ENCODE data around the gene ANKRD26. TPM values are rescaled to one million over a fixed set of nuclear protein-coding genes. Genes with fewer than 3 reads are reported as not detected.

ANKRD26 gene
- total RNA-seq, 6 experiments from 2014 or later: 7.1 to 8.7 (median 7.7) TPM

DNA sequence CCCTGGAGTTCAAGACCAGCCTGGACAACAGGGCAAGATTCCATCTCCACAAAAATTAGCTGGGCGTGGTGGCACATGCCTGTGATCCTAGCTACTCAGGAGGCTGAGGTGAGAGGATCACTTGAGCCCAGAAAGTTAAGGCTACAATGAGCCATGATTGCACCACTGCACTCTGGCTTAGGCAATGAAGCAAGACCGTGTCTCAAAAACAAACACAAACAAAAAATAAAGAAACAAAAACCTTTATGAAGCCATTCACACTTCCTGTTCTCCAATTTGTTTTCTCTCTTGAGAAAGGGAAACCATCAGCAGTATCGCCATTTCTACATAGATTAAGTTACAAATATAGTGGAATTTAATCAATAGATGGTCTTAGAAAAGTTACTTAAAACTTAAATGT lies 34.1 kb upstream of the ANKRD26 start:
- H3K36me3 Mint-ChIP-seq (ENCODE audit: low read depth): peaks cover 33% of the 10 kb centered on the region
- no peaks in the 10 kb centered on the region for H3K9me3 Mint-ChIP-seq
- no peaks in the 10 kb centered on the region for H3K27me3 Mint-ChIP-seq (ENCODE audit: insufficient read depth)
- H3K4me3 Mint-ChIP-seq: no peak overlapping the region
- H3K4me1 Mint-ChIP-seq (ENCODE audit: low read depth): peaks cover 10% of the 10 kb centered on the region; the same call in 1 of the 2 replicates
- no peak for DNase-seq
- TF ChIP-seq, protein P1, sequence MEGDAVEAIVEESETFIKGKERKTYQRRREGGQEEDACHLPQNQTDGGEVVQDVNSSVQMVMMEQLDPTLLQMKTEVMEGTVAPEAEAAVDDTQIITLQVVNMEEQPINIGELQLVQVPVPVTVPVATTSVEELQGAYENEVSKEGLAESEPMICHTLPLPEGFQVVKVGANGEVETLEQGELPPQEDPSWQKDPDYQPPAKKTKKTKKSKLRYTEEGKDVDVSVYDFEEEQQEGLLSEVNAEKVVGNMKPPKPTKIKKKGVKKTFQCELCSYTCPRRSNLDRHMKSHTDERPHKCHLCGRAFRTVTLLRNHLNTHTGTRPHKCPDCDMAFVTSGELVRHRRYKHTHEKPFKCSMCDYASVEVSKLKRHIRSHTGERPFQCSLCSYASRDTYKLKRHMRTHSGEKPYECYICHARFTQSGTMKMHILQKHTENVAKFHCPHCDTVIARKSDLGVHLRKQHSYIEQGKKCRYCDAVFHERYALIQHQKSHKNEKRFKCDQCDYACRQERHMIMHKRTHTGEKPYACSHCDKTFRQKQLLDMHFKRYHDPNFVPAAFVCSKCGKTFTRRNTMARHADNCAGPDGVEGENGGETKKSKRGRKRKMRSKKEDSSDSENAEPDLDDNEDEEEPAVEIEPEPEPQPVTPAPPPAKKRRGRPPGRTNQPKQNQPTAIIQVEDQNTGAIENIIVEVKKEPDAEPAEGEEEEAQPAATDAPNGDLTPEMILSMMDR (IDR thresholded peaks at IDR 0.05): no peak
- H3K27ac Mint-ChIP-seq: no peak overlapping the region

DNA sequence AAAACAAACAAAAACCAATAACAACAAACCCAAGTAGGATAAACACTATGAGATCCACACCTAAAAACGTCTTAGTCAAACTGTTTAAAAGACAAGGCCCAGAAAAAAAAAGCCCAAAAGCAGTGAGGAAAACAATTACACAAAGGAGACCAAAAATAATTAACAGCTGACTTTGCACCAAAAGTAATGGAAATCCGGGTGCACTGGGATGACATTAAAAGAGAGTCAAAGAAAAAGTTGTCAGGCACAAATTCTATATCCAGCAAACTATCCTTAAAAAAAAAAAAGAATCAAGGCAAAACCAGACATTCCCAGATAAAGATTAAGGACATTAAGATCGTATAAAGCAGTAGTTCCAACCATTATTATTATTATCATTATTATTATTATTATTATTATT lies 7.9 kb upstream of the ANKRD26 start:
- TF ChIP-seq, protein P1 (IDR thresholded peaks at IDR 0.05): no peak
- no peaks in the 10 kb centered on the region for H3K4me1 Mint-ChIP-seq (ENCODE audit: low read depth)
- H3K9me3 Mint-ChIP-seq: no peaks in the 10 kb centered on the region
- no peak overlapping the region for H3K27ac Mint-ChIP-seq
- no peak for DNase-seq
- H3K36me3 Mint-ChIP-seq (ENCODE audit: low read depth): peaks cover 29% of the 10 kb centered on the region
- no peaks in the 10 kb centered on the region; the same call in 1 of the 2 replicates for H3K27me3 Mint-ChIP-seq (ENCODE audit: insufficient read depth)
- no peak overlapping the region for H3K4me3 Mint-ChIP-seq

DNA sequence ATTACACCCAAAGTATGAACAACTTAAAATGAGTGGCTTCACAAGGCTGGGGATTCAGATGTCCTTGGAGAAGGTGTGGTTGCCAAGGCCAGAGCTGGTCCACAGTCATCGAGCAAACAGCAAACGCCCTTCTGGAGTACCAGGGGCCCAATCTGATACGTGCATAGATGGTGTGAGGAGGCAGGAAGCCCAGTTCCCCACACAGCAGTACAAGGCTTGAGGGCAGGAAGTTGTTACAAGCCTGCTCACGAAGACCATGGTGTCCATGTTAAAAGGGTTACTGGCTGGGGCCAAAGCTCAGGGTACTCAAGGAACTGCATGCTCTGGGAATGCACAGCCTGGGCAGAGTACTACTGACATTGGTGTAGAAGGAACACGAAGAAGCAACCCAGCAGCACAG lies 4.6 kb upstream of the ANKRD26 start:
- peaks cover 14% of the 10 kb centered on the region for H3K36me3 Mint-ChIP-seq (ENCODE audit: low read depth)
- no peak for DNase-seq
- peaks cover 4% of the 10 kb centered on the region; the same call in 1 of the 2 replicates for H3K9me3 Mint-ChIP-seq
- no peaks in the 10 kb centered on the region; the same call in none of the 2 replicates for H3K27me3 Mint-ChIP-seq (ENCODE audit: insufficient read depth)
- no peak overlapping the region for H3K4me3 Mint-ChIP-seq
- peaks cover 16% of the 10 kb centered on the region for H3K4me1 Mint-ChIP-seq (ENCODE audit: low read depth)
- TF ChIP-seq, protein P1 (IDR thresholded peaks at IDR 0.05): no peak
- no peak overlapping the region for H3K27ac Mint-ChIP-seq

DNA sequence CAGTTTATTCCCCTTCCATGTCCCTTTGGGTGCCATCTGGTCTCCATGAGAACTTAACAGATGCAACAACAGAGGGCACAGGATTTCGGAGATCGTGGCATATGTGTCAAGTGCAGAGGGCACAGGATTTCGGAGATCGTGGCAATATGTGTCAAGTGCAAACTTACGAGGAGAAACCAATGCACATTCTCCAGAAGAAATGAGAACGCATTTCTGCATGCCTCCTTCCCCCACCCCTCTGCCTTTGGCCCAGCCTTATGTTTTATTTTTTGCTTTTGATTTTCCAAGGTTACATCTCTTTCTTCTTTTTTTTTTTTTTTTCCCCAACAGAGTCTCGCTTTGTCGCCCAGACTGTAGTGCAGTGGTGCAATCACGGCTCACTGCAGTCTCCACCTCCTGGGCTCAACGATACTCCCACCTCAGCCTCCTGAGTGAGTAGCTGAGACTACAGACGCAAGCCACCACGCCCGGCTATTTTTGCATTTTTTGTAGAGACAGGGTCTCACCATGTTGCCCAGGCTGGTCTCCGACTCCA lies 586 bp upstream of the ANKRD26 start:
- Mint-ChIP-seq H3K9me3 (peaks cover 4% of the 10 kb centered on the region; the same call in 1 of the 2 replicates), H3K4me1 (ENCODE audit: low read depth) (peaks cover 29% of the 10 kb centered on the region), H3K27me3 (ENCODE audit: insufficient read depth) (peaks cover 2% of the 10 kb centered on the region), H3K36me3 (ENCODE audit: low read depth) (peaks cover 5% of the 10 kb centered on the region; the same call in 1 of the 2 replicates), H3K4me3 (peak overlapping the region; percentile 98), H3K27ac (peak overlapping the region; percentile 97)
- TF ChIP-seq, protein P1 (IDR thresholded peaks at IDR 0.05): no peak
- no peak for DNase-seq

DNA sequence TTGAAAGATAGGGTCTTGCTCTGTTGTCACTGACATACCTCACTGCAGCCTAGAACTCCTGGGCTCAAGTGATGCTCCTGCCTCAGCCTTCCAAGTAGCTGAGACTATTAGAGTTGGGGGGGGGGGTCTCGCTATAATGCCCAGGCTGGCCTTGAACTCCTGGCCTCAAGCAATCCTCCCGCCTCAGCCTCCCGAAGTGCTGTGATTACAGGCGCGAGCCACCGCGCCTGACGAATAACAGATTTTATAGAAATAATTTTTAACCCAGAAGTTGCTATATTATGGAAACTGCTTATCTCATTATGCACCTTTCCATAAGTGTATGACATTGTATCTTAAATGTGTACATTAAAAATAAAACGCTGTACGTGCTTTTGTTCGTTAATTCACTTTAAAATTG lies 846 bp downstream of the ANKRD26 start:
- peak overlapping the region; percentile 97 for H3K27ac Mint-ChIP-seq
- H3K9me3 Mint-ChIP-seq: peaks cover 4% of the 10 kb centered on the region; the same call in 1 of the 2 replicates
- H3K27me3 Mint-ChIP-seq (ENCODE audit: insufficient read depth): peaks cover 2% of the 10 kb centered on the region
- peaks cover 5% of the 10 kb centered on the region; the same call in 1 of the 2 replicates for H3K36me3 Mint-ChIP-seq (ENCODE audit: low read depth)
- DNase-seq: no peak
- H3K4me3 Mint-ChIP-seq: peak overlapping the region; percentile 98
- peaks cover 31% of the 10 kb centered on the region for H3K4me1 Mint-ChIP-seq (ENCODE audit: low read depth)
- TF ChIP-seq, protein P1 (IDR thresholded peaks at IDR 0.05): no peak
